IPS-18a (cell line): ENCODE measurements around the gene LIN28A.

Experiments used
- H3K27ac ChIP-seq: one replicate; pipeline ENCODE4 v1.5.1; 2013; ENCODE audit warnings: low read length
- H3K27me3 ChIP-seq: one replicate; pipeline ENCODE4 v1.6.1; 2013; ENCODE audit warnings: mild to moderate bottlenecking, low read length; ENCODE audit not compliant: control insufficient read depth, insufficient read depth
- H3K36me3 ChIP-seq: one replicate; pipeline ENCODE4 v1.6.1; 2013; ENCODE audit warnings: low read depth, low read length; ENCODE audit not compliant: control insufficient read depth
- H3K4me1 ChIP-seq: one replicate; pipeline ENCODE4 v1.6.1; 2013; ENCODE audit warnings: low read depth, low read length; ENCODE audit not compliant: control insufficient read depth
- H3K4me3 ChIP-seq: one replicate; pipeline ENCODE4 v1.5.1; 2013; ENCODE audit warnings: low read length
- H3K9ac ChIP-seq: one replicate; pipeline ENCODE4 v1.6.1; 2013; ENCODE audit warnings: mild to moderate bottlenecking, low read length, moderate library complexity
- H3K9me3 ChIP-seq: one replicate; pipeline ENCODE4 v1.6.1; 2013; ENCODE audit warnings: low read depth, low read length; ENCODE audit not compliant: control insufficient read depth

Gene LIN28A

GRCh38 chr1:26391450-26391849 is 19.2 kb upstream of the LIN28A start:
- Histone ChIP-seq H3K27ac (no peak overlapping the region), H3K27me3 (no peaks in the 10 kb centered on the region), H3K36me3 (no peaks in the 10 kb centered on the region), H3K9ac (no peak overlapping the region), H3K9me3 (no peaks in the 10 kb centered on the region), H3K4me1 (no peaks in the 10 kb centered on the region), H3K4me3 (no peak overlapping the region)

GRCh38 chr1:26395754-26396153 is 14.9 kb upstream of the LIN28A start:
- Histone ChIP-seq H3K27me3 (no peaks in the 10 kb centered on the region), H3K9me3 (no peaks in the 10 kb centered on the region), H3K9ac (no peak overlapping the region), H3K4me1 (no peaks in the 10 kb centered on the region), H3K27ac (no peak overlapping the region), H3K4me3 (no peak overlapping the region), H3K36me3 (no peaks in the 10 kb centered on the region)

- no peaks in the 10 kb centered on the region for H3K4me1 ChIP-seq
- H3K9me3 ChIP-seq = no peaks in the 10 kb centered on the region
- no peak overlapping the region for H3K4me3 ChIP-seq
- no peaks in the 10 kb centered on the region for H3K36me3 ChIP-seq
- H3K27ac ChIP-seq = no peak overlapping the region
- H3K27me3 ChIP-seq = no peaks in the 10 kb centered on the region
- no peak overlapping the region for H3K9ac ChIP-seq
Measured at GRCh38 chr1:26399034-26399433, 11.6 kb upstream of the LIN28A start.

- H3K27ac ChIP-seq = no peak overlapping the region
- no peak overlapping the region for H3K9ac ChIP-seq
- no peaks in the 10 kb centered on the region for H3K9me3 ChIP-seq
- H3K27me3 ChIP-seq = no peaks in the 10 kb centered on the region
- no peak overlapping the region for H3K4me3 ChIP-seq
- H3K4me1 ChIP-seq = no peaks in the 10 kb centered on the region
- no peaks in the 10 kb centered on the region for H3K36me3 ChIP-seq
Measured at GRCh38 chr1:26401891-26402290, 8.7 kb upstream of the LIN28A start.

- Histone ChIP-seq H3K4me3 (no peak overlapping the region), H3K9ac (no peak overlapping the region), H3K27ac (no peak overlapping the region), H3K27me3 (no peaks in the 10 kb centered on the region), H3K9me3 (no peaks in the 10 kb centered on the region), H3K4me1 (peaks cover under 1% of the 10 kb centered on the region), H3K36me3 (no peaks in the 10 kb centered on the region)
Measured at GRCh38 chr1:26403656-26404055, 7.0 kb upstream of the LIN28A start.

- Histone ChIP-seq H3K27ac (no peak overlapping the region), H3K27me3 (no peaks in the 10 kb centered on the region), H3K4me3 (no peak overlapping the region), H3K9me3 (no peaks in the 10 kb centered on the region), H3K9ac (no peak overlapping the region), H3K36me3 (no peaks in the 10 kb centered on the region), H3K4me1 (peaks cover 10% of the 10 kb centered on the region)
Measured at GRCh38 chr1:26404641-26405040, 6.0 kb upstream of the LIN28A start.

- no peak overlapping the region for H3K9ac ChIP-seq
- no peaks in the 10 kb centered on the region for H3K9me3 ChIP-seq
- peaks cover 13% of the 10 kb centered on the region for H3K4me1 ChIP-seq
- no peak overlapping the region for H3K27ac ChIP-seq
- H3K27me3 ChIP-seq = no peaks in the 10 kb centered on the region
- no peaks in the 10 kb centered on the region for H3K36me3 ChIP-seq
- H3K4me3 ChIP-seq = no peak overlapping the region
Measured at GRCh38 chr1:26405281-26405915, 5.2 kb upstream of the LIN28A start.

GRCh38 chr1:26408604-26409003 is 2.0 kb upstream of the LIN28A start:
- Histone ChIP-seq H3K9ac (peak overlapping the region; percentile 76), H3K36me3 (peaks cover 16% of the 10 kb centered on the region), H3K4me3 (peak overlapping the region; percentile 61), H3K4me1 (peaks cover 22% of the 10 kb centered on the region), H3K27ac (no peak overlapping the region), H3K9me3 (no peaks in the 10 kb centered on the region), H3K27me3 (no peaks in the 10 kb centered on the region)

- peak overlapping the region; percentile 71 for H3K27ac ChIP-seq
- H3K4me3 ChIP-seq = peak overlapping the region; percentile 61
- H3K9me3 ChIP-seq = no peaks in the 10 kb centered on the region
- peaks cover 23% of the 10 kb centered on the region for H3K36me3 ChIP-seq
- peak overlapping the region; percentile 76 for H3K9ac ChIP-seq
- peaks cover 27% of the 10 kb centered on the region for H3K4me1 ChIP-seq
- H3K27me3 ChIP-seq = no peaks in the 10 kb centered on the region
Measured at GRCh38 chr1:26409191-26409807, 1.3 kb upstream of the LIN28A start.

GRCh38 chr1:26411624-26412074 is 1.0 kb downstream of the LIN28A start:
- peaks cover 41% of the 10 kb centered on the region for H3K4me1 ChIP-seq
- no peaks in the 10 kb centered on the region for H3K27me3 ChIP-seq
- peaks cover 43% of the 10 kb centered on the region for H3K36me3 ChIP-seq
- H3K9me3 ChIP-seq = no peaks in the 10 kb centered on the region
- H3K9ac ChIP-seq = peak overlapping the region; percentile 96
- peak overlapping the region; percentile 96 for H3K27ac ChIP-seq
- peak overlapping the region; percentile 89 for H3K4me3 ChIP-seq

- H3K4me3 ChIP-seq = peak overlapping the region; percentile 89
- H3K36me3 ChIP-seq = peaks cover 46% of the 10 kb centered on the region
- H3K9ac ChIP-seq = peak overlapping the region; percentile 96
- H3K27me3 ChIP-seq = no peaks in the 10 kb centered on the region
- H3K4me1 ChIP-seq = peaks cover 43% of the 10 kb centered on the region
- peak overlapping the region; percentile 96 for H3K27ac ChIP-seq
- H3K9me3 ChIP-seq = no peaks in the 10 kb centered on the region
Measured at GRCh38 chr1:26412180-26412840, 1.7 kb downstream of the LIN28A start.
